ENCODE results near the gene NECAB2. TPM values are rescaled to one million over a fixed set of nuclear protein-coding genes. Genes with fewer than 3 reads are reported as not detected.

NECAB2 gene
- total RNA-seq, 2 donors from 2014 or later, result 1.0 to 3.6 TPM

- no peak overlapping the region for H3K27ac ChIP-seq
- 70 to 80% methylated on average over 9 to 12 of the region's 12 CpGs for WGBS, 2 donors
- no peaks in the 10 kb centered on the region for H3K4me1 ChIP-seq
- H3K27me3 ChIP-seq, result no peaks in the 10 kb centered on the region
- ATAC-seq (no peak), DNase-seq (no peak)
- intact Hi-C loops (cut with DNase I), result no loop called here
- H3K4me3 ChIP-seq, result no peak overlapping the region
- H3K36me3 ChIP-seq (replicated peaks in 1 of 2; ENCODE audit: insufficient read depth in 1 of 2, low read depth in 2 of 2), result no peaks in the 10 kb centered on the region
- H3K9me3 ChIP-seq, result no peaks in the 10 kb centered on the region
- no peak for TF ChIP-seq CTCF (IDR thresholded peaks at IDR 0.05)
- TF ChIP-seq POLR2A (IDR thresholded peaks at IDR 0.05), result no peak
Observed at GRCh38 chr16:84003038-84003437, 35.0 kb downstream of the NECAB2 start.

GRCh38 chr16:84004442-84004841, 36.4 kb downstream of the NECAB2 start:
- DNase-seq (no peak), ATAC-seq (no peak)
- intact Hi-C loops (cut with DNase I), result no loop called here
- TF ChIP-seq POLR2A (IDR thresholded peaks at IDR 0.05), result no peak
- TF ChIP-seq CTCF (IDR thresholded peaks at IDR 0.05), result no peak
- Histone ChIP-seq H3K27ac (no peak overlapping the region), H3K9me3 (no peaks in the 10 kb centered on the region), H3K27me3 (no peaks in the 10 kb centered on the region), H3K36me3 (replicated peaks in 1 of 2; ENCODE audit: insufficient read depth in 1 of 2, low read depth in 2 of 2) (no peaks in the 10 kb centered on the region), H3K4me3 (no peak overlapping the region), H3K4me1 (no peaks in the 10 kb centered on the region)
- 71% methylated on average over 4 to 7 of the region's 7 CpGs for WGBS, 2 donors

GRCh38 chr16:84005391-84005790, 37.3 kb downstream of the NECAB2 start:
- intact Hi-C loops (cut with DNase I), result no loop called here
- Histone ChIP-seq H3K4me3 (no peak overlapping the region), H3K36me3 (replicated peaks in 1 of 2; ENCODE audit: insufficient read depth in 1 of 2, low read depth in 2 of 2) (no peaks in the 10 kb centered on the region), H3K4me1 (no peaks in the 10 kb centered on the region), H3K27ac (no peak overlapping the region), H3K9me3 (no peaks in the 10 kb centered on the region), H3K27me3 (no peaks in the 10 kb centered on the region)
- DNase-seq (no peak), ATAC-seq (no peak)
- WGBS, 2 donors, result 65 to 73% methylated on average over 4 to 5 of the region's 5 CpGs
- TF ChIP-seq POLR2A (IDR thresholded peaks at IDR 0.05) (no peak), CTCF (IDR thresholded peaks at IDR 0.05) (no peak)

- Histone ChIP-seq H3K27ac (no peak overlapping the region), H3K27me3 (no peaks in the 10 kb centered on the region), H3K9me3 (no peaks in the 10 kb centered on the region), H3K4me3 (no peak overlapping the region), H3K4me1 (no peaks in the 10 kb centered on the region), H3K36me3 (replicated peaks in 1 of 2; ENCODE audit: insufficient read depth in 1 of 2, low read depth in 2 of 2) (no peaks in the 10 kb centered on the region)
- DNase-seq, result no peak
- ATAC-seq, result no peak
- intact Hi-C loops (cut with DNase I), result no loop called here
- no peak for TF ChIP-seq POLR2A (IDR thresholded peaks at IDR 0.05)
- no peak for TF ChIP-seq CTCF (IDR thresholded peaks at IDR 0.05)
- 75 to 79% methylated on average over 4 of the region's 4 CpGs for WGBS, 2 donors
Observed at GRCh38 chr16:84007520-84007919, 39.5 kb downstream of the NECAB2 start.

GRCh38 chr16:84007965-84008364, 39.9 kb downstream of the NECAB2 start:
- Histone ChIP-seq H3K36me3 (replicated peaks in 1 of 2; ENCODE audit: insufficient read depth in 1 of 2, low read depth in 2 of 2) (no peaks in the 10 kb centered on the region), H3K27me3 (no peaks in the 10 kb centered on the region), H3K4me1 (no peaks in the 10 kb centered on the region), H3K4me3 (no peak overlapping the region), H3K27ac (no peak overlapping the region), H3K9me3 (no peaks in the 10 kb centered on the region)
- TF ChIP-seq CTCF (IDR thresholded peaks at IDR 0.05) (no peak), POLR2A (IDR thresholded peaks at IDR 0.05) (no peak)
- DNase-seq (no peak), ATAC-seq (no peak)
- WGBS, 2 donors, result 73 to 74% methylated on average over 8 of the region's 8 CpGs
- intact Hi-C loops (cut with DNase I), result no loop called here

All from body of pancreas (tissue), 4 donors.